Inferior parietal cortex (tissue), 1 donor: ENCODE data around the gene THSD1.
"Not testable (repeated sequence)": the region's sequence is repeated elsewhere in the genome, so short reads cannot be mapped to it uniquely, and the experiment has no call there.

Source experiments
- DNase-seq: peaks from one replicate; pipeline ENCODE4 v3.0.0-alpha.2; 2016; ENCODE audit errors: extremely low spot score

Gene THSD1

DNA sequence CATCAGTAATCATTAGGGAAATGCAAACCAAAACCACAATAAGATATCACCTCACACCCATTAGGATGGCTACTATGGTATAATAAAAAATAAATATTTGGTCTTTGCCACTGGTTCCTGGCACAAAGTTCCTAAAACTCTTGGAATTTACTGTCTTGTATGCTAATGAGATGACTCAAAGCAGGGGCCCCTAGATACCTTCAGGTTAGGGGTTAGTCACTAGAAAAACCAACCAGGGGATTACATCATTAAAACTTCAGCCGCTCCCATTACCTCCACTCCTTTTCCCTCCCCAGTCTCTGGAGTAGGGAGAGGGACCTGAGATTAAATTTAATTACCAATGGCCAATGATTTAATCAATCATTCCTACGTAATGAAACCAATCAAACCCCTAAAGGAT is 49.6 kb downstream of the THSD1 start:
- no peak for DNase-seq

- DNase-seq = no peak
Measured at GRCh38 chr13:52353193-52353592, 52.8 kb downstream of the THSD1 start.

- no peak for DNase-seq
Measured at GRCh38 chr13:52348983-52349780, 56.8 kb downstream of the THSD1 start.

DNA sequence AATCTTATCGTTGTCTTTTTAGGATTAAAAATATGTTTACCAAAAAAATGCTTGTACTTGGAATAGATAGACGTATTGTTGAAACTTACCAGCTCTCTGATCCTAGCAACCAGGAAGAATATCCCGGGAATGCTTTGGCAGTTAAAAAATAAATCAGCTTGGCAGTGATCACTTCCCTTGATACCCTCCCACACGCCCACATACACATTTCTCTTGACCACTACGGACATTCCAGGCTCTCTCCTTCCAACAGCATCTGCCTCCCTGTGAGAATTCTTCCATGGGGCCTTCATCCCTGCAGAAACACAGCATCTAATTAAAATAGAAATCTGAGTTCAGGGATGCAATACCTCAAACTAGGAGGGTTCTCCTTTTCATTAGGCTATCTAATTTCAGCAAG is 57.9 kb downstream of the THSD1 start:
- no peak for DNase-seq

DNA sequence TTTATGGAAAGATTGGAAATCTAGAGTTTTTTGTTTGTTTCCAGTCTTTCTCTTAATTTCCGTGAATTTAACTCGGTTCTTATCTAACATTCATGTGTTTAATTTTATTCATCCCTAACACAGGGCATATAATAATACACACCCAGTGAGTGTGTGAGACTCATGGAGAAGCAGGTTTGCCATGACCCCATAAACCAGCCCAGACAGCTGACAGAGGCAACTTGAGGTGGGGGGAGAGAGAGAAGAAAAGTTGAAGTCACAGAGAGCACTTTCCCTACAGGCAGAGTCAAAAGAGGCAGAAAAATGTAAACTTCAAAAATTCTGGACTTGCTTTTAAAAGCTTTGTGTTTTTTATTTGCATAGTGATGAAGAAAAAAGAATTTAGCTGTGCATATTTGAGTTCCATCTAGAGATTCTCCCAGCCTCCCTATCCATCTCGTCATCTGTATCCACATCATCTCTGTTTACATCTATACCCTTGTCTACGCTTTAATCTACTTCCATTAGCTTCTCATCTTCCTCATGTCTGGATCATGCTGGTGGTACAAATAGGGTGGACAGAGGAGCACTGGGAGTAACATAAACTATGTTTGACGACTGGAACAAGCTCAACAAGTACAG is 60.2 kb downstream of the THSD1 start:
- DNase-seq = no peak

DNA sequence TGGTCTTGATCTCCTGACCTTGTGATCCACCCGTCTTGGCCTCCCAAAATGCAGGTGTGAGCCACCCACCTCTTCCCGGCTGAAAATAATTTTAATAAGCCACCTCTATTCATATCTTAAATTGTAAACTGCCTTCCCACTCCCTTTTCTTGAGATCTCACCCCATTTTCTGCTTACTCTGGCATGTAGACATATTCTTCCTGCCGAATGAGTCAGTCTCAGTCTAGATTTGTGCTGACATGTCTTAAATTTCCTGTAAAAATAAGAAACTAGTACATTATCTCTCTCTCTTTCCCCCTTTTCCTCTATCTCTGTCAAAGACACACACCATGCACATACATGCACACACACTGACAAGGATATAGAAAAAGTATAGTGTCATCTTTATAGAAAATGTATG is 60.9 kb downstream of the THSD1 start:
- no peak for DNase-seq

- no peak for DNase-seq
Measured at GRCh38 chr13:52344108-52344507, 61.9 kb downstream of the THSD1 start.

- DNase-seq = not testable (repeated sequence)
Measured at GRCh38 chr13:52342203-52342602, 63.8 kb downstream of the THSD1 start.

DNA sequence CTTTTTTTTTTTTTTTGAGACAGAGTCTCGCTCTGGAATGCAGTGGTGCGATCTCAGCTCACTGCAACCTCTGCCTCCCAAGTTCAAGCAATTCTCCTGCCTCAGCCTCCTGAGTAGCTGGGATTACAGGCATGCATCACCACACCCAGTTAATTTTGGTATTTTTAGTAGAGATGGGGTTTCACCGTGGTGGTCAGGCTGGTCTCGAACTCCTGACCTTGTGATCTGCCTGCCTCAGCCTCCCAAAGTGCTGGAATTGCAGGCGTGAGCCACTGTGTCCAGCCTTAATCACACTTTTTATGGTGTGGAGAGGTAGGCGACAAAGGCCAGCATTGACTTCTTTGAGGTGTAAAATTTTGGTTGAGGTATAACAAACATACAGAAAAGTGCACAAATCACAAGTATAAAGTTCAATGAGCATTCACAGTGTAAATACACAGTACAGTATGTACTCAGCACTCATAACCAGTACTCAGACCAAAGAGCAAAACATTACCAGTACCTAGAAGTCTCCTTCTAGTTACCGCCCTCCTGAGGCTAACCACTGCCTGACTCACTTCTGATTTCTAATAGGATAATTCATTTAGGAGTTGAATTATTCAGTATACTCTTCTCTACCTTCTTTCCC is 68.0 kb downstream of the THSD1 start:
- not testable (repeated sequence) for DNase-seq

DNA sequence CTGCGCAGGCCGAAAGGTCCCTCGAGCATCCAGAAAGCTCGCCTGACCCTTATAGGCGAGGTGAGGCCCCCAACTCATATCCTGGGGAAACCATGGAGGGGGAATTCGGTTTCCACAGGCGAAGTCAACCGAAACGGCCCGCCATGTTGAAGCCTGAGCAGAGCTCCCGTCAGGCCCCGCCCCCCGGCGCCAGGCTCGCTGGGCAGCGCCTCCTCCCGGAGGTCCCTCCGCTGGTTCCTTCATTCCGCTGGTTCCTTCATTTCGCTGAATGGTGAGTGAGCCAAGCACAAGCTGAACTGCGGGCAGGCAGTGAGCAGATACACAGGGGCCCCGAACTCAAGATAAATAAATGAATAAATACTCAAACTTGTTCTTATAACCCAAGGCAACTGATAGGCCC is 71.9 kb downstream of the THSD1 start:
- DNase-seq = not testable (repeated sequence)

- DNase-seq = not testable (repeated sequence)
Measured at GRCh38 chr13:52331844-52332243, 74.1 kb downstream of the THSD1 start.
